ENCODE results near the gene CDC5L. TPM values are rescaled to one million over a fixed set of nuclear protein-coding genes. Genes with fewer than 3 reads are reported as not detected.

CDC5L gene
- total RNA-seq, 2 donors from 2014 or later: 18.0 to 18.9 TPM

GRCh38 chr6:44395501-44395900 is 8.0 kb downstream of the CDC5L start:
- Histone ChIP-seq H3K36me3 (peaks cover 3 to 9% of the 10 kb centered on the region in 2 donors), H3K27me3 (replicated peaks; ENCODE audit: insufficient read depth) (no peaks in the 10 kb centered on the region), H3K4me1 (replicated peaks) (no peaks in the 10 kb centered on the region), H3K9me3 (no peaks in the 10 kb centered on the region), H3K4me3 (no peak overlapping the region), H3K27ac (no peak overlapping the region)
- intact Hi-C loops (cut with DNase I): no loop called here
- 76% methylated on average over 2 of the region's 2 CpGs for WGBS
- TF ChIP-seq POLR2AphosphoS5 (IDR thresholded peaks at IDR 0.05) (no peak), POLR2A (IDR thresholded peaks at IDR 0.05) (no peak), CTCF (IDR thresholded peaks at IDR 0.05) (no peak)
- no peak for DNase-seq (ENCODE audit: low spot score)

GRCh38 chr6:44396968-44397367 is 9.5 kb downstream of the CDC5L start:
- DNase-seq (ENCODE audit: low spot score): no peak
- TF ChIP-seq POLR2A (IDR thresholded peaks at IDR 0.05) (no peak), POLR2AphosphoS5 (IDR thresholded peaks at IDR 0.05) (no peak), CTCF (IDR thresholded peaks at IDR 0.05) (no peak)
- Histone ChIP-seq H3K36me3 (peaks cover 3 to 9% of the 10 kb centered on the region in 2 donors), H3K27me3 (replicated peaks; ENCODE audit: insufficient read depth) (no peaks in the 10 kb centered on the region), H3K9me3 (no peaks in the 10 kb centered on the region), H3K27ac (no peak overlapping the region), H3K4me1 (replicated peaks) (no peaks in the 10 kb centered on the region), H3K4me3 (no peak overlapping the region)
- 47% methylated on average over 3 of the region's 3 CpGs for WGBS
- intact Hi-C loops (cut with DNase I): no loop called here

GRCh38 chr6:44397424-44398164 is 10.1 kb downstream of the CDC5L start:
- no peaks in the 10 kb centered on the region for H3K27me3 ChIP-seq (replicated peaks; ENCODE audit: insufficient read depth)
- H3K36me3 ChIP-seq: peaks cover 3 to 9% of the 10 kb centered on the region in 2 donors
- no peak for DNase-seq (ENCODE audit: low spot score)
- intact Hi-C loops (cut with DNase I): no loop called here
- H3K9me3 ChIP-seq: no peaks in the 10 kb centered on the region
- no peak overlapping the region for H3K27ac ChIP-seq
- H3K4me1 ChIP-seq (replicated peaks): no peaks in the 10 kb centered on the region
- 90% methylated on average over 1 of the region's 1 CpG for WGBS
- H3K4me3 ChIP-seq: no peak overlapping the region
- TF ChIP-seq POLR2AphosphoS5 (IDR thresholded peaks at IDR 0.05) (no peak), POLR2A (IDR thresholded peaks at IDR 0.05) (no peak), CTCF (IDR thresholded peaks at IDR 0.05) (no peak)

GRCh38 chr6:44399991-44400390 is 12.5 kb downstream of the CDC5L start:
- intact Hi-C loops (cut with DNase I): no loop called here
- no peaks in the 10 kb centered on the region for H3K9me3 ChIP-seq
- no peak for DNase-seq (ENCODE audit: low spot score)
- no peak overlapping the region for H3K4me3 ChIP-seq
- H3K27ac ChIP-seq: no peak overlapping the region
- WGBS: 70% methylated on average over 2 of the region's 2 CpGs
- H3K27me3 ChIP-seq (replicated peaks; ENCODE audit: insufficient read depth): no peaks in the 10 kb centered on the region
- H3K36me3 ChIP-seq: no peaks in the 10 kb centered on the region
- H3K4me1 ChIP-seq (replicated peaks): no peaks in the 10 kb centered on the region
- TF ChIP-seq POLR2A (IDR thresholded peaks at IDR 0.05) (no peak), POLR2AphosphoS5 (IDR thresholded peaks at IDR 0.05) (no peak), CTCF (IDR thresholded peaks at IDR 0.05) (no peak)

- 100% methylated on average over 2 of the region's 2 CpGs for WGBS
Measured at GRCh38 chr6:44400572-44400971, 13.1 kb downstream of the CDC5L start.

More at GRCh38 chr6:44400572-44400971, 13.1 kb downstream of the CDC5L start:
- TF ChIP-seq CTCF (IDR thresholded peaks at IDR 0.05) (no peak), POLR2AphosphoS5 (IDR thresholded peaks at IDR 0.05) (no peak), POLR2A (IDR thresholded peaks at IDR 0.05) (no peak)
- Histone ChIP-seq H3K36me3 (no peaks in the 10 kb centered on the region), H3K27ac (no peak overlapping the region), H3K27me3 (replicated peaks; ENCODE audit: insufficient read depth) (no peaks in the 10 kb centered on the region), H3K4me1 (replicated peaks) (no peaks in the 10 kb centered on the region), H3K4me3 (no peak overlapping the region), H3K9me3 (no peaks in the 10 kb centered on the region)
- intact Hi-C loops (cut with DNase I): no loop called here
- no peak for DNase-seq (ENCODE audit: low spot score)

Measured in prostate gland (tissue), 2 donors.